Right atrium auricular region (tissue), 2 donors: Measurements from ENCODE around the gene MGAT5. TPM values are rescaled to one million over a fixed set of nuclear protein-coding genes. Genes with fewer than 3 reads are reported as not detected.
"Not testable (repeated sequence)": the region's sequence is repeated elsewhere in the genome, so short reads cannot be mapped to it uniquely, and the experiment has no call there.

Experiments used
- DNase-seq: peaks from one replicate; pipeline ENCODE4 v3.0.0-alpha.2; 2019; ENCODE audit warnings: low spot score
- H3K27ac ChIP-seq, 2 donors: fragments of 200-600 bp; sonication (generic); 1 replicate in 1 of 2; 2 replicates in 1 of 2; pipeline ENCODE4 v1.5.1; 2016 to 2019
- H3K27me3 ChIP-seq, 2 donors: fragments of 200-600 bp; sonication (generic); one replicate each; pipeline versions ENCODE4 v1.5.1 to v1.6.0; 2017 to 2019
- H3K36me3 ChIP-seq: fragments of 200-600 bp; sonication (generic); one replicate; pipeline ENCODE4 v1.5.1; 2016
- H3K4me1 ChIP-seq, 2 donors: fragments of 200-600 bp; sonication (generic); one replicate each; pipeline versions ENCODE4 v1.5.1 to v1.6.0; 2017 to 2019
- H3K4me3 ChIP-seq, 2 donors: fragments of 200-600 bp; sonication (generic); 1 replicate in 1 of 2; 2 replicates in 1 of 2; pipeline ENCODE4 v1.5.1; 2017 to 2019; ENCODE audit warnings: mild to moderate bottlenecking in 1 of 2, moderate library complexity in 1 of 2
- H3K9me3 ChIP-seq, 2 donors: fragments of 200-600 bp; sonication (generic); one replicate each; pipeline ENCODE4 v1.5.1; 2019
- total RNA-seq, 2 donors: library from RNA; depleted of rRNA; stranded (reverse); fragments of >200 nt; gene quantifications; one replicate each; pipeline ENCODE4 v1.1.0, GENCODE V29; 2016
- TF ChIP-seq, protein P1 (sequence below), 2 donors: fragments of 200-600 bp; sonication (generic); IDR thresholded peaks; one replicate each; pipeline ENCODE4 v1.5.1; 2019; ENCODE audit warnings: antibody characterized with exemption in 2 of 2

Gene MGAT5
- total RNA-seq, 2 donors from 2014 or later: 56.9 to 91.0 TPM

DNA sequence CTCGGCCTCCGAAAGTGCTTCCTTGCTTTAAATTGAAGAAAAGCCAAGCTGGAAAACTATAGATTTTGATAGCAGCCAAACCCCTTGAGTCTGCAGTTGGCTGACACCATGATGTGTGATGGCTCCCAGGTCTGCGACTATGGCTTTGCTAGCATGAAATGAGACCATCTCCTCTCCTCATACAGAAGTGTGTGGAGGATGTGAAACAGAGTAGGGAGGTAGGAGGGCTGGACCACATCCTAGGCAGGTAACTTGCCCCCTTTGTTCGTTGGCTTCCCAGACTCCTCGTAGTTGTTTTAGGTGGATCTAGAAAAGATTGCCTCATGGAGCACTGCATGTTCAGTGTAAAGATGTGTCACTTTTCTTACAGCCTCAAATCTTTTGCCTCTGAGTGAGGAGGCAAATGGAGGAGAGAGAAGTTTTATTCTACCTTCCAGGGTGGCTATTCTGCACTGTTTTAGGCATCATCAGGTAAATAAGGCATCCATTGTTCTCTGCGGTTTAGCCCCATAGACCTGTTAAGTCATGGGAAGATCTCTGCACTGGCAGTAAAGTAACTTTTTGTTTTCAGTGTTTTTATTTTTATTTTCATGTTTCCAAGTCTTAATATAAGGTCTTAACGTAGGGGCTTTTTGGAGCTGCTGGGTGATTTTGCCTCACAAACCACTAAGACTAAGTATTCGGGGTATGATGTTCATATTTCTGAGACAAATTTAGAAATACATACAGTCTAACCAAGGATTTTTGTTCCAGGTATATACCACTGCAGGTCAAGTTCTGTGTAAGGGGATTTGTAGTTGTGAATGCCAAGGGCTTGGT, 40.1 kb downstream of the MGAT5 start:
- Histone ChIP-seq H3K27ac (no peak overlapping the region), H3K4me3 (no peak overlapping the region), H3K36me3 (no peaks in the 10 kb centered on the region), H3K4me1 (peaks cover 0 to 48% of the 10 kb centered on the region in 2 donors), H3K27me3 (no peaks in the 10 kb centered on the region), H3K9me3 (no peaks in the 10 kb centered on the region)
- DNase-seq: no peak
- TF ChIP-seq, protein P1, sequence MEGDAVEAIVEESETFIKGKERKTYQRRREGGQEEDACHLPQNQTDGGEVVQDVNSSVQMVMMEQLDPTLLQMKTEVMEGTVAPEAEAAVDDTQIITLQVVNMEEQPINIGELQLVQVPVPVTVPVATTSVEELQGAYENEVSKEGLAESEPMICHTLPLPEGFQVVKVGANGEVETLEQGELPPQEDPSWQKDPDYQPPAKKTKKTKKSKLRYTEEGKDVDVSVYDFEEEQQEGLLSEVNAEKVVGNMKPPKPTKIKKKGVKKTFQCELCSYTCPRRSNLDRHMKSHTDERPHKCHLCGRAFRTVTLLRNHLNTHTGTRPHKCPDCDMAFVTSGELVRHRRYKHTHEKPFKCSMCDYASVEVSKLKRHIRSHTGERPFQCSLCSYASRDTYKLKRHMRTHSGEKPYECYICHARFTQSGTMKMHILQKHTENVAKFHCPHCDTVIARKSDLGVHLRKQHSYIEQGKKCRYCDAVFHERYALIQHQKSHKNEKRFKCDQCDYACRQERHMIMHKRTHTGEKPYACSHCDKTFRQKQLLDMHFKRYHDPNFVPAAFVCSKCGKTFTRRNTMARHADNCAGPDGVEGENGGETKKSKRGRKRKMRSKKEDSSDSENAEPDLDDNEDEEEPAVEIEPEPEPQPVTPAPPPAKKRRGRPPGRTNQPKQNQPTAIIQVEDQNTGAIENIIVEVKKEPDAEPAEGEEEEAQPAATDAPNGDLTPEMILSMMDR (IDR thresholded peaks at IDR 0.05): no peak

DNA sequence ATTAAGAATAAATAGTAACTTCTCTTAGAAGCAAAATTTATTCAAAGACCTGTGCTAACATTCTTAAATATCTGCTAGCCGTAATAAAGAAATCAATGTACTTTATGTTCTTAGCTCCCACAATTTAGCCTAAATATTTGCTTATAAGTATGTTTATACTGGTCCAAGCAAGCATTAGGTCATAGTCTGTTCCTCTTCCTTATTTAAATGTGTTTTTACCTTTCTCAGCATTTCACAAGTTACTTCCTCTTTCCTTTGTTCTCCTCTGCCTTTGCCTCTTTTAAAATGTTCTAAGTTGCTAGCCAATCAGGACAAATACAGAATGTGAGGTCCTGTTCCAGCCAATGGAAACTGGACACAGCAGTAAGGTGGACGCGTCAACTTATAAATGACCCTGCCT, 40.7 kb downstream of the MGAT5 start:
- H3K4me1 ChIP-seq: peaks cover 0 to 42% of the 10 kb centered on the region in 2 donors
- H3K27ac ChIP-seq, H3K9me3 ChIP-seq, H3K27me3 ChIP-seq, H3K36me3 ChIP-seq, DNase-seq, H3K4me3 ChIP-seq: not testable (repeated sequence)

DNA sequence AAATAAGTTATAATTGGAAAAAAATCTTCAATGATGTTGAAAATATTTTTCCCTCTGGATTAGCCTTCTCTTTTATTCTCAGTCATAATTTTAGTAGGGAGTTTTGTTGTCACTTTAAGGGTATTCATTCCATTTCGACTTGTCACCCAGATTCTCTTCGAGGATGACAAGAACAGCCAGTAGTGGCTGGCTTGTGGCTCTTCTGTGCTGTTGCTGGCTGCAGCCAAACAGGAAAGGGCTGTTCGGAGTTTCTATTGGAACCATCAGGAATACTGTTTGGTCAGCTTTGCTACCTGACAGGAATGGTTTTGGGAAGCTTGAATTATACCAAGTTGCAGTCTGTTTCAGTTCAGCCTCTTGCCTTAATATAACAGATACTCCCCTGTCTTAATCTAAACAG, 41.6 kb downstream of the MGAT5 start:
- TF ChIP-seq, protein P1 (IDR thresholded peaks at IDR 0.05): no peak

DNA sequence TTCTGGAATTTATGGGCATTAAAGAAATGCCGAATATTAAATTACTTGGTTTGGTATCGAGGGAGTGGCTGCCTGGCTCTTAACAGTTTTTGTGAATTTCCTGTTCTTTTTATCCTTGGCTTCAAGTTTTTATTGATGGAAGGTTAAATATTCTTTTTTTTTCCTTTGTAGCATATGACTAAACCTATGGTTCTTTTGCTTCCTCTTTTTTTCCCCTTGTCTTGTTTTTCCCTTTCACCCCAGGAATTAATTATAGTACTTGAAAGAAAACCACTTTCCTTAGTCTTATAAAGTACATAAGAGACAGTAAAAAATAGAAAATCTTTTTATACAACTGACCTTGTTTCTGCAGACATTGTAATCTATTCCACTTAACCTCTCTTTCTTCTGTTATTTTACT, 42.4 kb downstream of the MGAT5 start:
- H3K27ac ChIP-seq: peak overlapping the region; percentile 37 to 51
- no peaks in the 10 kb centered on the region for H3K9me3 ChIP-seq
- H3K4me3 ChIP-seq: no peak overlapping the region
- H3K4me1 ChIP-seq: peaks cover 0 to 38% of the 10 kb centered on the region in 2 donors
- H3K27me3 ChIP-seq: no peaks in the 10 kb centered on the region
- H3K36me3 ChIP-seq: no peaks in the 10 kb centered on the region
- TF ChIP-seq, protein P1 (IDR thresholded peaks at IDR 0.05): no peak
- no peak for DNase-seq

More for the DNA sequence above, 41.6 kb downstream of the MGAT5 start:
- Histone ChIP-seq H3K4me3 (no peak overlapping the region), H3K9me3 (no peaks in the 10 kb centered on the region), H3K36me3 (no peaks in the 10 kb centered on the region), H3K4me1 (peaks cover 0 to 34% of the 10 kb centered on the region in 2 donors), H3K27me3 (no peaks in the 10 kb centered on the region), H3K27ac (peak overlapping the region; percentile 37 to 51)
- DNase-seq: no peak

DNA sequence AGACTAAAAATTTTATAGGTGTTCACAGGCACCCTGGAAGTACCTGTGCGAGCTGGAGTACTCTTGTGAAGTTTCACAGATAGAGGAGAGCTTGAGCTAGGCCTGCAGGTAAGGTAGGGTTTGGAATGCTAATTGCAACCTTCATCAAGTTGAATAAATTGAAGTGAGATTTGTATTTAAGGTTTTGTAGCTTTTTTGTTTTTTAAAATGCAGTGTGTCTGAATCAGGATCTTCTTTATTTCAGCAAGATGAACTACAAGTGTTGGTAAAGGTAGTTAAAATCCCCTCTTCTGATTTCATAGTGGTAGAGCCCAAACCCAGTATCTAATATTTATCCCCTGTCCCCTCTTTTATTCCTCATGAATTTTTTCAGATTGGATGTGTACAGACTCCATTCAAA, 45.5 kb downstream of the MGAT5 start:
- H3K9me3 ChIP-seq: no peaks in the 10 kb centered on the region
- no peaks in the 10 kb centered on the region for H3K27me3 ChIP-seq
- H3K4me3 ChIP-seq: no peak overlapping the region
- DNase-seq: no peak
- H3K4me1 ChIP-seq: peaks cover 0 to 35% of the 10 kb centered on the region in 2 donors
- no peak overlapping the region for H3K27ac ChIP-seq
- TF ChIP-seq, protein P1 (IDR thresholded peaks at IDR 0.05): no peak
- no peaks in the 10 kb centered on the region for H3K36me3 ChIP-seq

DNA sequence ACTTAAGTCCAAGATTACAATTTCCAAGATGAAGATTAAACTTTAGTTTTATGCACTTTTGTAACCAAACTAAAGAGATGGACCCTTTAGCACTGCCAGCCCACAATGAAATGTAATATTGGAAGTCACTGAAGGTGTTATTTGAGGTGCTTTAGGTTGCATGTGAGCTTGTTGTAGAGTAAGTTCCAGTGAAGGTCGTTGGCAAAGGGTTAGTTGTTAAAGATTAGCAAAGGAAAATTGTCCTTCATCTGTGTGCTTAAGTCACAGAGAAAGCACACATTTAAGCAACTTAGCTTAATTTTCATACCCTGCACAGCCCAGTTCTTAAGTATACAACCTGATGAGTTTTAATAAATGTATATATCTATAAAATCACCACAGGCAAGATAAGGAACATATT, 46.7 kb downstream of the MGAT5 start:
- H3K27me3 ChIP-seq: no peaks in the 10 kb centered on the region
- no peak for DNase-seq
- no peak overlapping the region for H3K4me3 ChIP-seq
- no peaks in the 10 kb centered on the region for H3K9me3 ChIP-seq
- H3K4me1 ChIP-seq: peaks cover 0 to 39% of the 10 kb centered on the region in 2 donors
- peak overlapping the region; percentile 71 to 89 for H3K27ac ChIP-seq
- TF ChIP-seq, protein P1 (IDR thresholded peaks at IDR 0.05): no peak
- H3K36me3 ChIP-seq: no peaks in the 10 kb centered on the region
